HG03097 (cell line): Measurements from ENCODE around the gene ROBO2.

Experiments used
- ATAC-seq: cut with Tn5 transposase; IDR thresholded peaks from one replicate; pipeline ENCODE4 v1.9.1; 2021; ENCODE audit not compliant: unreplicated experiment, low FRiP score

Gene ROBO2

GRCh38 chr3:77248420-77248819 is 208.5 kb downstream of the ROBO2 start:
- no peak for ATAC-seq

DNA sequence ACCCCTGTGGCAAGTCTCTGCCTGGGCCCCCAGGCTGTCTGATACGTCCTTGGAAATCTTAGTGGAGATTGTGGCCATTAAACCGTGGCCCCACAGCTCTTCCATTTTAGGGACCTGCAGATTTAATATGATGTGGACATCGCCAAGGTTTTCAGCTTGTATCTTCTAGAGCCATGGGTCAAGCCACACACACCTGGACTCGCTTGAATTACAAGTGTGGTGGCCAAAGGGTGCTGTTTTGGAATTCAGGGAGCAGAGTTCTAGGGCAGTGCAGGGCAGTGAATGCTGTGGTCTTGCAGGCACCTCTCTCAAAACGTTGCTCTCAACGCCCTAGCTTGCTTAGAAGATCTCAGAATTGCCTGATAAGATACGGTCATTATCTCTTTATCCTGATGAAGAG is 211.2 kb downstream of the ROBO2 start:
- no peak for ATAC-seq

- no peak for ATAC-seq
These were observed 215.3 kb downstream of the ROBO2 start for GRCh38 chr3:77254967-77255831.

GRCh38 chr3:77256584-77257503 is 216.9 kb downstream of the ROBO2 start:
- no peak for ATAC-seq

GRCh38 chr3:77259694-77260093 is 219.8 kb downstream of the ROBO2 start:
- ATAC-seq, result no peak

DNA sequence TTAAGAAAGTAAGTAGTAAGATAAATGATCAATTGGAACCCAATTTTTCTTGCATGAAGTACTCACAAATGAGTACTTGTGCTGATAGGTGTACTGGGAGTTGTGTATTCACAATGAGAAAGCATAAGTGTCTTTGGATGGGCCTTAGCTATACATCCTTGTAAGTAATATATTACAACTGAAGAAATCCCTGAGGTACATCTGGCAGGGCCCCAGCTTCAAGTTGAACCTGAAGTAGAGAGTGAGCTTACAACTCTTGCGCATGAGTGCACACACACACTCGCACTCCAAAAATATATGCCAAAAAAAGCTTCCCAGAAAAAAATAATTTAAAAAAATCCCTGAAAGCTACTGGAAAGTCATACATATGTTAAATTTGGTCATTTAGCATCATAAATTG is 222.5 kb downstream of the ROBO2 start:
- ATAC-seq, result no peak

- no peak for ATAC-seq
These were observed 227.7 kb downstream of the ROBO2 start for GRCh38 chr3:77267589-77267988.

- ATAC-seq, result no peak
These were observed 231.4 kb downstream of the ROBO2 start for GRCh38 chr3:77271306-77271705.

DNA sequence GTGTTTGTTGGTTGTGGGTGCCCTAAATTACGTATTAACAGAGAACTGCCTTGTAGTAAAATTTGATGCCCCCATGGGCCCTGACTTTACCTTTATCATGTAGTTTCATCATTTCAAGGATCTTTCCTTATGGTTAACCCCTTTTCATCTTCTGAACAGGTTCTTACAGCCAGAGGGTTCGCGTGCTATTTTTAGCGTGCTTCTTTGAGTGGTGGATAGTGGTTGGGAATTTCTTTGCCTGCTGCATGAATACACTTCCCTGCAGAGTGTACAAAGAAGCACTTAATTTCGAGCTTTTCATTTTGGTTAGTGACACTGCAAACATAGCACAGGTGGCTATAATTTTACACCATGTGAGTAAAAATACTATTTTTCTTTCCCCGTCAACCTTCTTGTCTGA is 231.8 kb downstream of the ROBO2 start:
- ATAC-seq, result no peak

DNA sequence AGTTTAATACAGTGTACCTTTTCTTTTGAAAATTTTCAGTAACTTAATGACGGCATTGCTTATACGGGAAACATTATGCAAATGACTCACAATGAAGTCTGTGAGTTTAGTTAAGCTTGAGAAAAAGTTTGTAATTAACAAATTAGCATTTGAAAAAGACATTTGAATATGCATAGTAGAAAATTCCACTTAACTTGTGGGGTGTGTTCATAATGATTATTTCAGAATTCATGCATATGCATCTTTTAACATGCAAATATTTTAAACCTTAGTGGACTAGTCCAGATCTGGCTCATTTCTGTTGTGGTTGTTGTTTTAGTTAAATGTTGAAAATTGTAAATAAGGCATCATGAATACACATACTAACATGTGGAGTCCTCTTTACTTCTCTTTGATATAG is 239.4 kb downstream of the ROBO2 start:
- ATAC-seq, result no peak

DNA sequence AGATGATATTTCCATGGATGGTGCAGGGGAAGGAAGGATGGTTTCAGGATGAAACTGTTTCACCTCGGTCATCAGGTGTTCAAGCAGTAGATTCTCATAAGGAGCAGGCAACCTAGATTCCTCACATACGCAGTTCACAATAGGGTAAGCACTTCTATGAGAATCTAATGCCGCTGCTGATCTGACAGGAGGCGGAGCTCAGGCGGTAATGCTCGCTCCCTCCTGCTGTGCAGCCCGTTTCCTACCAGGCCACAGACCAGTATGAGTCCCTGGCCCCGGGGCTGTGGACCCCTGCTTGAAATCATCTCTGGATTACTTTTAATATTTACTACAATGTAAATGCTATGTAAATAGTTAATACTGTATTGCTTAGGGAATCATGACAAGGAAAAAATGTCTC is 241.8 kb downstream of the ROBO2 start:
- ATAC-seq, result no peak

DNA sequence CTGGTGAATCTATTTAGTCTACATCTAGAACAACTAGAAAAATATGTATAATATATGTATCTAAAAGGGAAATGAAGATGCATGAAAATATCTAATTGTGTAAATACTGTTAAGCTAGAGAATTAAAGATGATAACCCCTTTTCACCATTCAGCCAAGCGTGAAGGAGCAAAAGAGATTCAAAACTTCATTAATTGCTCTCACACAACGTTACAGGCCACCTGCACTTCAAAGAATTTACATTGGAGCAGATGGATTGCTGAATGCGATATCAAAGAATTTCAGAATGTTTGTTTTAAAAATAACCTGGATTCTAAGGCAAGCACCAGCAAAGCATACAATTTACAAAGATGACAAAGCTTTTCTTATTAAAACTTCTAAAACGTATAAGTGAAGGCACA is 243.2 kb downstream of the ROBO2 start:
- no peak for ATAC-seq

GRCh38 chr3:77288348-77288747 is 248.4 kb downstream of the ROBO2 start:
- ATAC-seq, result no peak

DNA sequence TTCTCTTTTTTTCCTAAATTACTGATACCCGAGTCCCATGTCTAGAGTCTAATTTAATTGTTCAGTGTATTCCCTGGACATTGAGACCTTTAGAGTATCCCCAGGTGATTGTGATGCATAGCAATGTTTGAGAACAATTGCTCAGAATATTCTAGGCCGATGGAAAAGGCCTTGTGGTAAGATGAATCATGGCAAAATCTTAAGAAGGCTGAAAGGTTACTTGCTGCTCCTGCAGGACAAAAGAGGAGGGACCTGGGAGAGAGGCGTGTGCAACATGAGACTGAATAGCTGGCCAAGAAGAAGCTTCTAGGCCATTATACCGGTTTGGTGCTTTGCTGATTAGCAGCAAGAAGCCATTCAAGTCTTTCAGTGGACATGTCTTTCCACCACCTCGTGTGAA is 256.6 kb downstream of the ROBO2 start:
- no peak for ATAC-seq

DNA sequence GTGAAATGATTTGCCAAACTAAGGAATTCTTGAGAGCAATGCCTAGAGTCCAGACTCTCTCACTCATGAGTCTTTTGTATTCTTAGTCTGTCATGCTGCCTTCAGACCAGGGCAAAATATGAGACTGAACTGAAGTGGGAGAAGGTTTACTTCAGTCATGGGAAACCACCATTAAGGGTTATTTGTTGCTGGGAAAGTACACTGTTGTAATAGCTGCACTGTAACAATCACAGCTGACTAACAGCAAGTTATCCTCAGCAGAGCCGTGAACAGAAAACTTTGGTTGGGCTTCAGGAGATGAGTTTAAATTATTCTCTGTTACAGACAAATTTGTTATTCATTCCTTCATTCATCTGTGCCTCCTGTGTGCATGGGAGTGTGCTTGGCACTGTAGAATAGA is 258.5 kb downstream of the ROBO2 start:
- no peak for ATAC-seq

DNA sequence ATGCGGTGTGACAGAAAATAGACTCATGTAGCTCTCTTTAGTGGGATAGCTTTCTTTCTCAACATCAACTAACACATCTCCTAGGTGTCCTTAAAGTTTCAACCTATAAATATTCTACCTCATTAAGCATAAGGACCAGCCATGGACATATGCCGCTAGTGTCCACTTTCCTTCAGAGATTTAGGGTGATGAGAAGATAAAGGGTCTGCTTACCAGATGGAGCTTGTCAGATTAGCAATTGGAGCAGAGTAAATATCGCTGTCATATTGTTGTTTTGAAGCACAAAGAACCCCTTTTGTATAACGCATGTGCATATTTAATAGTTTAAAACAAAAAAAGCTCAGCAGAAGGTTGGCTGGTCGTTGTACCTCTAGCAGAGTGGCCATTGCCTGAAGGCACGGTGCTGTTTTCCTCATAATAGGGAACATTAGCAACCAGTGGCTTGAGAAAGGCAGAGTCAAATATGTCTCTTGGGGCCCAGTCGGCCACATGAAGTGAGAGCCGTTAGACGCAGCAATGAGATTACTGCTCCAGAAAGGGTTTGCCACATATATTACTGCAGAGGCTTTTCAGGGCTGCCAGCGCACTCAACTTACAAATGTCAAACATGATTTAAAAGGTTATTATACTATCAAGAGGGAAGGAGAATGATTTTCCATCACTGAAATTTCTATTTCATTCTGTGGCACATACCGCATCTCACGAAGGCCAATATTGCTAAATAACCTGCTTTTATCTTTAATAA is 264.2 kb downstream of the ROBO2 start:
- ATAC-seq, result no peak

GRCh38 chr3:77304700-77305021 is 264.8 kb downstream of the ROBO2 start:
- no peak for ATAC-seq

DNA sequence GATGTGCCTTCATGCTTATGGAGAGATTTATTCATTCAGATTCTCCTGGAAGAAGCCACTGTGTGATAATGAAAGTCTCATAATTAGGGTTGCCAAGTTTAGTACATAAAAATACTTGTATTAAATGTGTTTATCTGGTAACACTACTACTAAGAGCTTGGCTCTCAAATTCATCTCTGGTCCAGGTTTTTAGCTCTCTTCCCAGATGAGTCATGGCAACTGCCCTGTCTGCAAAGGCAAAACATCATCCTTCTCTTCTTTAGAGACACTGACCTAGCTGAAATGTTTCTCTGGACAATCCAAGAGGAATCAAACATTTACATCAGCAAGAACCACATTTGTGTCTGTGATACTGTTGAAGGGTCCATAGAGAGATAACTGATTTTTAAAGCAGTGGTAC is 269.6 kb downstream of the ROBO2 start:
- no peak for ATAC-seq

DNA sequence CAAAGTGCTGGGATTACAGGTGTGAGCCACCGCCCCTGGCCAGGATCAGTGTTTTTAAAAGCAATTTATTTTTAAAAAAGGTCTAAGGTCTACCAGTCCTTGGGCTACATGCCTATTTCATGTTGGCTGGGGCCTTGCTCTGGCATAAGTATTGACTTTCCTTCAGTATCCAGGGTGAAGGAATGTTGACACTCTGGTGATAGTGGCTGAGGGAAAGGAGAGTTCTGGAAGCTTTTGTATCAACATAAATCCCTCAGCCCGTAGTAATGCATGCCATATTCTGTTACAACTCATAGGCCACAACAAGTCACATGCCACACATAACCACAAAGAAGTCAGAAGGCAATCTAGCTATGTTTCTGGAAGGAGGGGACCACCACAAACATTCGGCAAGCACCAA is 273.9 kb downstream of the ROBO2 start:
- no peak for ATAC-seq

GRCh38 chr3:77319711-77320110 is 279.8 kb downstream of the ROBO2 start:
- no peak for ATAC-seq

DNA sequence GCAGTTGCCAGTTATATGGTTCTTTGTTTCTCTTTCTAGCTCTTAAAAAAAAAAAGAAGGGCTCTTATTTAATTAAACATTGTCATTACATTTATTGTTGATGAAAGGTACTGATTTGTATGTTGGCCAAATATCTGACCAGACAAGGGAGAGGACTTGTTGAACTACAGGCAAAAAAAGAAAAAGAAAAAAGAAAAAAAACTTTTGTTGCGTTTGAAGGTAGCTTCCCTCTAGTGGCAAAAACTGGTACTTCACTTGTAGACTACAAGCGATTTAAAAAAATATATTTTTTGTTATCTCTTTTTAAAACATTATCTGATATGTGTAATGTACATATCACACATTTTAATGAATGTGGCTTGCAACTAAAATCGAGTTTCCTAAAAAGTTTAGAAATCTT is 280.6 kb downstream of the ROBO2 start:
- ATAC-seq, result no peak
